Hippocampal formation (tissue), 2 donors: Measurements from ENCODE around the gene LRRTM4.

Experiments used
- DNase-seq, 2 donors: peaks; one replicate each; lab custom pipeline; 2025; lab: John Stamatoyannopoulos, UW

LRRTM4 gene

DNA sequence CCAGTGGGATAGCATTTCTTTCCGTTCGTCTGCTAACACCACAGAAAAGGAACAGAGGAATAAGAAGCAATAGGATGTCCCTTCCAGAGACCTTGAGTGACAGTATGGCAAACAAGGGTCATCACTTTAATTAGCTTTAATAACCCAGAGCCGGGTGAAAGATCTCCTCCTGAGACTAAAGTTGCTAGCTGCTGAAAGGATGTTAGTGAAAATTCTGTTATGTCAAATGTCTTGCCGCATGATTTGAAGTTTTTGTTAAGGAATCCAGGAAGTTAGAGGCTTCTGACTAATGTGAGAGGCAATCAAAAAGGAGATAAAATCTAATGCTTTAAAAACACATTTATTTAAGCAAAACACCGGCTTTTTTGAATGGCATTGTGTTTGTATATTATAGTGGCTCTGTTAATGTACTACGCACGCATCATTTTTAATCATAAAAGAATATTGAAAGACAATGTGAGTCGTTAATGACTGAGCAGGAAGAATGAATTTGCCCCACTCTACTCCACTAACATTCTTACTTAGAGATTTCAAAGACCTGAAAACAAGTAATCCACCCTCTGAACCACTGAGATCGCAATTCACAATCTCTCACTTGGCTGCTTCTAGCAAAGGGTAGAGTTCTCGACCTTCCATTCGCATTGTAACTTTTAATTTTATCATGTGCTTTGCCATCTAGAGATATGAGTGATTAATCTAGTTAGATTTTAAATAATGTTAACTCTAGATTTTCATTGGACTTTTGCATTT lies 536.6 kb downstream of the LRRTM4 start:
- no peak for DNase-seq

DNA sequence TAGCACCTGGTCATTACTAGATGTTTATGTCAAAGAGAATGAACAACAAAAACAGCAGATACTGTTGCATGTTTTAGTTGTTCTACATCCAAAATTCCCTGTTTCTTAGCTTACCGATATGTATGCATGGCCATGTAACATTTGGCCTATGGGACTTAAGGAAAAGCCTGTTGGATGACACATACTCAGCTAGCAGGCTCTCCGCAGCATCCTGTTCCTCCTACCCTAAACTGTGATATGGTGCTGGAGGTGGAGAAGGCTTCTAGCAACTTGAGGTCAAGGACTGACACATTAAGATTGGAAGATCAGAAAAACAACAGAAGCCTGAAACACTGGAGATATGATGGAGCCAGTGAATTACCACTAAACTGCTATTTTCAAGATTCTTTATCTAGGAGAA lies 537.8 kb downstream of the LRRTM4 start:
- no peak for DNase-seq

DNA sequence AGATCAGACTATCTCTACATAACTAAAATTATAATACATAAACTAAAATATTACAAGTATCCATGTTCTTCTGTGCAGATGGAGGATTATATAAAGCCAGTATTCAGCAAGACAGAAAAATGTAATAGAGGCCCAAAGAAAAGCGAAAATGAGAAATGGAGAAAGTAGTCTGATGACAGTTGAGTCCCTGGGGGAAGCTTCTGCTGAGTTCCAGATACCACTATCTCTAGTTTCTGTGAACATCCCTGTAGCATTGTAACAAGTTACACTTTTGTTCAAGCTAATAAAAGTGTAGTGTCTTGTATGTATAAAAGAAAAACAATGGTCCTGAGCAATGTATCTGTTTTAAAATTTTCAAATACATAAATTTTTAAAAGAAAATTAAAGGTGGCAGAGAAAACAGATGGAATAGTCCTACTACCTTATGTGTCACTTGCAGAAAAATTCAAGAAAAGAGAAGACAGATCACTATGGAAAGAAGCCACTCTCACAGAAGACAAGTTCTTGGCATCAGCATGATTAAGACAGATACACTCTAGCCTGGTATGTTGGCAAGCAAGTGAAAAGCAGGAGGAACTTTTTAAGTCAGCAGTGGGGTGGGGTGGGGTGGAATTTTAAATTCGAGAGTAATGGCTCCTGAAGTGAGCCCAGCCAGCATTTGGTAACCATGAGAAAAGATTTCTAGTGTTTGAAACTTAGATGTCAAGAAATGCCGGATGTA lies 541.9 kb downstream of the LRRTM4 start:
- no peak for DNase-seq

DNA sequence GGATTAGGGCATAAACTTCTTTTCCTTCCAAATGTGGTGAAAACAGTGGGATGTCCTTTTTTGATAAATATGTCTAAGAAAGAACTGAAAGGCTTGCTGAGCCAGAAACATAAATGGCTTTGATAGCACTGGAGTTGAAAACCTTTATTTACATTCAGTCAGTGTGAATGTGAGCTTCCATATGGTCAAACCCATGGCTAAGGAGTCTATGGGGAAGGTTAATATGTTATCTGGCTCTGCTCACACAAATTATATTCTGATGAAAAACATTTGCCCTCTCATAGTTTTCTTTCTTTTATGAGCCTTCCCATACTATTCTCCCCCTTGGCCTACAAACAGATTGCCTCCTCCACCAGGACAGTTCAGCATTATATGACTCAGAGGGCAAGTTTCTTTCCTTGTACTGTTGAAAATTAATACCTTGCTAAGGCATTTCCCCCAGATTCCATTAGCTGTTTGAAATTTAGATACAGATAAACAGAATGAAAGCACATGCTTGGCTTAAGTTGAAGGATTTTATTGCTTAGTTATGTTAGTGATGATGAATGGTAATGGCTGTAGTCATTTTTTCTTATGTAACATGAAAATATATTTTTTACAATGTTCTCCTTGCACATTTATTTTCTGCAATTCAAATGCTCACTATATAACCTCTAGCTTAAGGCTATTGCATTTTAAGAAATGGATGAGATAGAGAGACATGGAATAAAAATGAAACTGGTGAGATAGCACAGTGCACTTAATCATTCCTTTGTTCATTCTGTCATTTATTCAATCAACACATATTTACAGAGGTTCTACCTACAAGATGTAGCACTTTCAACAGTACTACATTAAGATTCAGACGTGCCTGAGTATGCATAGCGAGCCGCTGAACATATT lies 544.1 kb downstream of the LRRTM4 start:
- no peak for DNase-seq

DNA sequence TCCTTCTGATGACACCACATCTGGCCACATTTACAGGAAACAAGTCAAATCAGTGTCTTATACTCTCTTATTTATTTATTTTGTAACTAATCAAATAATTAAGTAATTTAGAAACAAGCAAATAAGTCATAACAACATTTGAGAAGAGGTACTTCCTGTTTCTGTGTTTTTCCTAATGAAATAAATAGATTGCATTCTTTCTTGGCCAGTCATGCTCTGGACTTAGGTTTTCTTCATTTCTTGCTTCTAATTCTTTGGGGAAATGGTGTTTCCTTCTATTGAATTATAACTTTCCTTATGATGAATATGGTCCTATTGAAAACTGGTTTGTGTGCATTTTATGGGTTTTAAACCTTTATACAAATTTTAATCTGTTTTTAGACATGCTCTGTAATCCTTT lies 546.4 kb downstream of the LRRTM4 start:
- no peak for DNase-seq

DNA sequence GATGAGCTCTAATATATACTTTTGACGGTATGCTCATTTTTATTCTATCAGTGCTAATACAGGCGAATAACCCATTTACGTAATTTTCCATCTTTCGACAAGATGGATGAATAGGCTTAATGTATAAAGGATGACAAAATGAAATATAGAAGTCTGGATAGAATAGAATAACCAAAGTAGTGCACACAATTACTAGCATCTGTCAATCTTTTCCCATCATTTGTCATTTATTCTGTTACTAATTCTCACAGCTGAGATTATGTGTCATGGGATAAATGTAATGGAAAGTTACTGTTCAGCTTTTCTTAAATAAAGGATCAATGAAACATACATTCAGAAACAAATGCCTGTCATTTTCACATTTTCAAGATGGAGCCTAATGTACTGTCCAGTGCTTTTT lies 548.6 kb downstream of the LRRTM4 start:
- no peak for DNase-seq

DNA sequence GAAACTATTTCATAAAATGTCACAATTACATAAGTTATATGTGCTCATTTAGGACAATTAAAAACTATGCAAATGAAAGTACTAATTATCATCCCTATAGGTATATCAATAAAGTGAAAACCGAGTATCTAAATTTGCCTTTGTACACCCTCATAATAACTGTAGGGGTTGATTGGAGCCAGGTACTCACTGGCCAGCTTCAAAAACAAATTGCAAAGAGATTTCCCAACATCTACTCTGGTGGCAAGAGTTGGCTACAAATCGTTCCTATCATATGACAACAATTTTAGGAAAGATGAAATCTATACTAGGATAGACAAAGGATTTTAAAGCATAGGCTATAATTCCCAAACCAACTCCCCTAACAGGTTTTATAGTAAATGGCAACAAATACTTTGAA lies 556.4 kb downstream of the LRRTM4 start:
- no peak for DNase-seq

DNA sequence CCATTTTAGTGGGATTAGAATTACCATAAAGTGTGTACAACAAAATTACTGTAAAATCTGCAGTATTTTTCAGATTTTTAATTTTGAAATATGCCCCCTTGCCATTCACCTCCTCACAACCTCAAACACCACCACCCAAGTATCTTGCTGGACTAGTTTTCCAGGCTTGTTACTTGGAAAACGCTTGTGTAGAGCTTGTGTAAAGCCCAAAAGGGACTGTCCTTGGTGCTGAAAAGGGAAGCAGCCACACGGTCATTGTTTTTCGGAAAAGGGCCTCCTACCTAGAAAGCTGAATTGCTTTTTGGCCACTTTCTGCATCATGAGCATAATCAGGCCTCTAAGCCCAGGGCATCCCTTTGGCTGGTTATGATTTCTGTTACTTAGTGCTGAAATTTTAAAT lies 563.4 kb downstream of the LRRTM4 start:
- no peak for DNase-seq

DNA sequence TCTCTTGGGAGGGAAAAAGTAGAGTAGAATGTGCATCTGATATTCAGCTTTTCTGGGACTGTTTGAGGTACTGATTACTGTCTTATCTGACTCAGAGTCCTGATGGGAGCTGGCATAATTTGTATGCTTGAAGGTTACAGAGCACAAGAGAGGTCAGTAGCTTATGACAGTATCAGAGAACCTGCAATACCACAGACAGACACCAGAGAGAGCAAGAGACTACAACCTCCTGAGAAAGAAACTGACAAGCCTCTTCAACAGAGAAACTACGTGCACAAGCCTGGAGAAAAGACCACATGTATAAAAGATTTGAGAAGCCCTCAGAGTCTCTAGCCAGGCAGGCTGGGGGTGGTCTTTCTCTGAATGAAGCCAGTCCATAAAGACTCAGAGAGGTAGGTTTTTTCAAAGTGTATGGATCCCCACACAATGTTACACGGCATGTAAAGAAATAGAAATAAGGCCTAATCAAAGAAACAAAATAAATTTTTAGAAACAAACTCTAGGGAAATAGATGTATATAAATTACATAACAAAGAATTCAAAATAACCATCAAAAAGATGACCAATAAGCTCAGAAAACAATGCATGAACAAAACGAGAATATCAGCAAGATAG lies 568.3 kb downstream of the LRRTM4 start:
- peak in 1 of 2 donors; percentile 40 for DNase-seq

DNA sequence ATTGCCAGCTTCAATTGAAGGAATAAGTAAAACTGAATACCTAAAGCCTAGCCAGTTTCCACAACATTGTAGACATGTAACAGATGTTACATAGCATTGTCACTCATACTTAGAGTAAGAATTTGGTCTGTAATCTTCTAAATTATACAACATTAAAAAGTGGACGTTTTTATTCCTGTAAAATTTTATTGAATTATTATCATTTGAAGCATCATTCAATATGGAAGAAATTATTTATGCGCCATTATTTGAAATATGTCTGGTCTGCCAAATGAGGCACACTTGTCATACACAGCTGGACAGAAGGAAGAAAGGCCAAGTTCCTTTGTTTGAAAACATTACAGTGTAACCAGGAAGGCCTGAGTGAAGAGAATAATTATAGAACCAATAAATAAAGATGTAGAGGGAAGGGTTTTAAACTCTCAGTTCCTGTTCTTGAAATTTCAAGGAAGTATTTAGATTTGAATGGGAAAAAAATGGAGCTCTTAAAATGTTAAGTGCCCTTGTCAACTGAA lies 575.5 kb downstream of the LRRTM4 start:
- no peak for DNase-seq

DNA sequence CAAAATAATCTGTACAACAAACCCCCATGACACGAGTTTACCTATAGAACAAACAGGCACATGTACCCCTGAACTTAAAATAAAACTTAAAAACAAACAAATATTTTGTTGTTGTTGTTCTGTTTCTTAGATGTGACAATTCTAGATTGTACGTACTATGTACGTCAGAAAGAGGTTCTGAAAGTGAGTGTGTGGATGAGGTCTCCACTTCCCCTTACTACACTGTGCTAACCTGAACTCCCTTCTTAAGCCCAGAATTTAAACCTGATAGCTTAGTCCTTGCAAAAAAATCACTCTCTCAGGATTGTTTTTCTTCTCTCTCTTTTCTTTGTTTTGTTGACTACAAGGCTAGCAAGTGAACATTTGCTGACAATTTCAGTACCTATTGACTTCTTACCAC lies 581.6 kb downstream of the LRRTM4 start:
- no peak for DNase-seq

DNA sequence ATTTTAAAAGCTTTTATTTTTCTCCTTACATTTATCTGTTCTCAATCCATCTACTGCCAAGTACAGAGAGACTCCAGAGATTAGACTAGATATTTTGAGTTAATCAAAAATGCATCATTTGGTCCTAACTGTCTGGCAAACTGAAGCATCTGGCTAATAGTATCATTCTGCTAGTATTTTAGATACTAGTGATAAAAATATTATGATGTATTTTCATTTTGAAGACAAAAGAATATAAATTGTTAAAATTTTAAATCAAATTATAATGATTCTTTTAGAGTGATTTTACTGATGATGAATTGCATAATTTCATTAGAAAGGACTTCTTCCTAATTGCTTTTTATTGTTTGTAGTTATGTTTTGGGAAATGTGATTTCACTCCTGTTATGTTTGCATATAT lies 584.0 kb downstream of the LRRTM4 start:
- no peak for DNase-seq

DNA sequence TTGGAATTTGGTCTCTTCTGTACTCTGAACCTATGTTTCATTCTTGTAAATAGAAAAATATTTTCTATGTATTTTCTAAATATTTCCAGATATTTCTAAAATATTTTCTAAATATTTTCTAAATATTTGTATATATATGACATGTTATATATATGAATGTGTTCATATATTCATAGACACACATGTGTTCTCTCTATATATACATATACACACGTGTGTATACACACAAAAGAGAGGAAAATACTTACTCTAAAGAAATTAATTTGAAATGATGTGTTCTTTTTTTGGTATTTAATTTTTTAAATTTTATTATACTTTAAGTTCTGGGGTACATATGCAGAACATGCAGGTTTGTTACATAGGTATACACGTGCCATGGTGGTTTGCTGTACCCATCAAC lies 589.6 kb downstream of the LRRTM4 start:
- DNase-seq: no peak

DNA sequence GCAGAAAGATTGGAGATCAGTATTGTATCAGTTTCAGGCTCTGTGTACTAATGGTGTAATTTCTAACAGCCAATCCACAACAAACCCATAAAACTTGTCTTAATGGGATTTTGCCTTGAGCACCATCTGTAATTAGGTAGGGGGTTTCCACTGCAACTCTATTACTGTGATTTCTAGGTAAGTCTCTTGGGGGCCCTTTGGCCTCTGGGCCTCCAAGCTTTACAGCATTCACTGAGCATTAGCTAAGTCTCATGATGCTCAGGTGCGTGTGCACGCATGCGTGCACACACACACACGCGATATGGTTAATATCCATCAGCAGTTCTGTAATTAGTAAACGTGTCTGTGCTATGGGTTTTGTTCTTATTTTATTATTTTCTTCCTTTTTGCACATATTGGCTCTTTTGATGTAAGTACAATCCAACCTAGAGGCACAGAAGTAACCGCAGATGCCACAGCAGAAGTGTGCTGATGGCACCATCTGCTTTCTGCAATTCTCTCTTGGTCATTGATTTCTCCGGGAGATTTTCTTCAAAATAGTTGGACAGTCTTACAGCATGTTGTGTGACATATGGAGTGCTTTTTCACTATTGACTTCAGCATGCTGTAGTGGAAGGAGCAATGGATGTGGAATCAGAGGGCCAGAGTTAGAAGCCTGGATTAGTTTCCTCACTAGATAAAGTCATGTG lies 592.0 kb downstream of the LRRTM4 start:
- peak in 1 of 2 donors; percentile 11 for DNase-seq

DNA sequence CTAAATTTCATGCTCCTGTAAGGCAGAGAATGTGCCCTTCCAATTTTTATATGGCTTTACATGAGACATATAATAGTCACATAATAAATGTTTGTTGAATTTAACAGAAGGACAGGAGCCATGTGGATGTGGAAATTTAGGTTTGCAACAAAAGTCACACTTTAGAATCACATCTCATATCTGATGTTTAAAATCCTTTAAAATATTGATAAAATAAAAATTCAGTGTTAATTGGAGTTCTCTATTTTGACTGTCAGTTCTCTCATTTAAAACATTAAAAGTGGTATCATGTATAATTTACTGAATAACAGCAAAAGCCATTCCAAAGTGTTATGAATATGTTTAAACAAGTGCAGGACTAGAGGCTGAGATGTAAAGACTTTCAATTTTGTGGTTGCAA lies 594.1 kb downstream of the LRRTM4 start:
- no peak for DNase-seq

DNA sequence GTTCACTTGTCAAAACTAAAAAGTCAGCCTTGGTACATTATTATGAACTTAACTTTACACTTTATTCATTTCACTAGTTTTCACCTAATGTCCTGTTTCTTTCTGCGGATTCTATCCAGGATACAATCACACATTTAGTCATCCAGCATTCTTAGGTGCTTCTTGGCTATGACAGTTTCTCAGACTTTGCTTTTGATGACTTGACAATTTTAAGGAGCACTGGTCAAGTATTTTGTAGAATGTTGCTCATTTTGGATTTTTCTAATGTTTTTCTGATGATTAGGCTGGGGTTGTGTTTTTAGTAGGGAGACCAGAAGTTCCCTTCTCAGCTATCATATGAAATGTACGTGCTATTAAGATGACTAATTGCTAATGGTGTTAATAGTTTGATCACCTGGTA lies 601.2 kb downstream of the LRRTM4 start:
- DNase-seq: no peak

DNA sequence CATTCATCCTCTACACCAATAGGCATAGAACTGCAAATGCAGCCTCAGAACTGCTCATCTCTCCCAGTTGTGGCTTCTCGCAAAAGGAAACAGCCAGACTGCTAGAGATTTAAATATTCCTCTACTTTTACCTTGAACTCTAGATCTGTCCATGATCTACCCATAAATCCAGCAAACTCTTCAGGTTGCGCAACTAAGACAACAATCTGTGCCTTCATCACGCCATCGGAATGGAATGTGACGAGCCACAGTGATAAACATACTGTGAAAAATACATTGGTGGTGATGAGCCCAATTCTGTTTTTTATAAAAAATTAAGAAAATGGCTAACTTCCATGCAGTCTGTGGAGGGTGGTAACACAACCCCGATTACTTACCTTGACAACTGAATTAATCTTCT lies 626.7 kb downstream of the LRRTM4 start:
- DNase-seq: no peak

DNA sequence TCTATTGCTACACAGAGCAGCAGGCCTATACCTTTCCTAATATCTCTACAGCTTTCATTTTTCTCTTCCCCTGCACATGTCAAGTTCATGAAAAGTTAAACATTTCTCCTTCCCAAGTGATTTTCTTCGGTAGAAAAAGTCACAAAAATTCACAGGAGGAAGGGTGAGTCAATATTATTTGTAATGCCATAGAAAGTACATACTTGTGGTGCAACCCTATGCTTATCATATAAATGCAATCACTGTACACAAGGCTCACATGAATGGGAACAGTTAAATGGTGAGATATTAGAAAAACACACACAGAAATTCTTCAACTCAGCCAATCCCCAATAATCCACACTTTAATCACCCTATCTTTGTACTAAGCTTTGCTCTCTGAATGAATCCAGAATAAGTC lies 651.6 kb downstream of the LRRTM4 start:
- DNase-seq: no peak

DNA sequence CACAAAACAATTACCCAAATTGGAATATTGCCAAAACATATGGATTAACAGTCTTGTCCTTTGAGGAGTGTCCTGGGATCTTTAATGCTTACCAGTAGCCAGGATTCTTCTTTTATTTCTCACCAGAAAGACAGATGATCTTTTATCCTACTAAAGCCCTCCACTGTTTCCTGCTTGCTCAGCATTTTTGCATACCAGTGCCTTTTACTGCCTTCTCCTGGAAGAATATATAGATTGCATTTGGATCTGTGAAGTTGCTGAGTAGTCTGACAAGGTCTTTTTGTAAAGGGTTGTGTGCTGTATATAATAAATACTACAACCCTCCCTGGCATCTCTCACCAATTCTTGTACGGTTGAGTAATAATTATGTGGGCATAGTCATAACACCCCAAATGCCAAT lies 652.2 kb downstream of the LRRTM4 start:
- DNase-seq: no peak

DNA sequence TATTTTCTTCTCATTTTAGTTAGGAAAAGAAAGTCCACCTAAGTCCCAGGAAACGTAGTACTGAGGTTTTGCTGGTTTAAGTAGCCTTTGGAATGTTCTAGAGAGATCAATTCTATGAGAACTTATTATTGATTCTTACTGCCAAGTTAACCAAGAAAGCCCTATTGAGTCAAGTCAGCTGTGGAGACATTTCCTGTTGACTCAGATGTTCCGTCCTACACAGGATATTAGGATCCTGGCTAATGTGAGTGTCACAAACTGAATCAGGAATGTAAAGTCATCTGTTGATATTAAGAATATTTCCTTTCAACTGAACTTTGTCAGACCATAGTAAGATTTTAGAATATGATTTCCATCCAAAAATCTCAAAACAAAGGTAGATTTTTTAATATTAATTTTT lies 654.3 kb downstream of the LRRTM4 start:
- no peak for DNase-seq

DNA sequence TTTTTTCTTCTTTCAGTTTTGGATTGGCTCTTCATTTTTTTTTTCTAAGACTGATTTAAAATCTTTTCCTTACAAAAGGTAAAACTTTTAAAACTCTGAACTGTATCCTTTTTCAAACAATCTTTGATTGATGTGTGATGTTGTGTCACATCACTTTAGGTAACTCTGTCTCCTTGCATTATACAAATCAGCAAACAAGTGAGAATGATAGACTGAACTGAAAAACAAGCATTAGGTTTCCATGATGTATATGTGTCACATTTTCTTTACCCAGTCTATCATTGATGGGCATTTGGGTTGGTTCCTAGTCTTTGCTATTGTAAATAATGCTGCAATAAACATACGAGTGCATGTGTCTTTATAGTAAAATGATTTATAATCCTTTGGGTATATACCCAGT lies 655.7 kb downstream of the LRRTM4 start:
- DNase-seq: no peak
